HepG2 (cell line): ENCODE measurements around the gene HOXD4. TPM values are rescaled to one million over a fixed set of nuclear protein-coding genes. Genes with fewer than 3 reads are reported as not detected.

Source experiments
- ARNT ChIP-seq: fragments of 450-650 bp; IDR thresholded peaks from 2 replicates; pipeline ENCODE4 v1.6.1; 2017
- DNMT3B ChIP-seq: conservative IDR thresholded peaks from 2 replicates; pipeline ENCODE4 v1.6.1; 2016; ENCODE audit warnings: missing biosample characterization, control low read depth
- ELF3 ChIP-seq: IDR thresholded peaks from 2 replicates; pipeline ENCODE4 v1.6.1; 2016; ENCODE audit warnings: missing genetic modification reagents, missing compliant biosample characterization
- ESRRA ChIP-seq: sonication (generic); formaldehyde crosslinking; IDR thresholded peaks from 2 replicates; pipeline ENCODE4 v1.5.1; 2020; ENCODE audit warnings: mild to moderate bottlenecking, low read depth, missing genetic modification reagents
- FOXO1 ChIP-seq: sonication (generic); formaldehyde crosslinking; IDR thresholded peaks from 2 replicates; pipeline ENCODE4 v1.4.0; 2020; ENCODE audit warnings: missing genetic modification reagents
- MTA3 ChIP-seq: sonication (generic); formaldehyde crosslinking; IDR thresholded peaks from 2 replicates; pipeline ENCODE4 v1.4.0; 2020; ENCODE audit warnings: missing genetic modification reagents
- PHB2 ChIP-seq: fragments of 450-650 bp; IDR thresholded peaks from 2 replicates; pipeline ENCODE4 v1.6.1; 2018; ENCODE audit not compliant: partially characterized antibody
- PITX1 ChIP-seq: sonication (generic); formaldehyde crosslinking; IDR thresholded peaks from 2 replicates; pipeline ENCODE4 v1.5.1; 2020; ENCODE audit warnings: mild to moderate bottlenecking, missing genetic modification reagents
- PRPF4 ChIP-seq: fragments of 200-400 bp; formaldehyde crosslinking; IDR thresholded peaks from 2 replicates; pipeline ENCODE4 v1.6.1; 2016; ENCODE audit warnings: low read length, low read depth; ENCODE audit not compliant: poor library complexity, severe bottlenecking
- SNRNP70 ChIP-seq: fragments of 200-400 bp; formaldehyde crosslinking; IDR thresholded peaks from 2 replicates; pipeline ENCODE4 v1.6.1; 2017; ENCODE audit warnings: mild to moderate bottlenecking, low read depth, low read length, moderate library complexity
- ZNF3 ChIP-seq: IDR thresholded peaks from 2 replicates; pipeline ENCODE4 v1.7.0; 2017; ENCODE audit warnings: inconsistent platforms
- ZNF383 ChIP-seq: sonication (generic); formaldehyde crosslinking; IDR thresholded peaks from 2 replicates; pipeline ENCODE4 v1.4.0; 2020; ENCODE audit warnings: missing genetic modification reagents, mild to moderate bottlenecking, borderline replicate concordance
- ZNF564 ChIP-seq: sonication (generic); formaldehyde crosslinking; IDR thresholded peaks from 2 replicates; pipeline ENCODE4 v1.8.1; 2023; ENCODE audit warnings: mild to moderate bottlenecking, missing genetic modification reagents
- ZNF790 ChIP-seq: sonication (generic); formaldehyde crosslinking; IDR thresholded peaks from 2 replicates; pipeline ENCODE4 v1.8.0; 2022; ENCODE audit warnings: missing genetic modification reagents, mild to moderate bottlenecking, borderline replicate concordance
- polyA plus RNA-seq, 8 experiments: library from polyadenylated mRNA; depleted of rRNA in 3 of 8; stranded (reverse) in 7 of 8; unstranded in 1 of 8; fragments of >200 nt; fragmentation: Illumina TruSeq in 4 of 8; extraction: Trizol in 4 of 8; gene quantifications; 2 replicates each; pipeline versions ENCODE4 v1.2.1 to v1.2.3, GENCODE V29; 2011 to 2016; ENCODE audit warnings: low read depth in 4 of 8, missing spikeins in 1 of 8, mixed read lengths in 1 of 8; ENCODE audit not compliant: insufficient read depth in 1 of 8
- total RNA-seq, 5 experiments: library from RNA; depleted of rRNA; stranded (reverse); fragments of >200 nt; fragmentation: Illumina TruSeq; extraction: Trizol; gene quantifications; 2 replicates each; pipeline ENCODE4 v1.2.3, GENCODE V29; 2016; ENCODE audit warnings: low read depth in 1 of 5
- TF ChIP-seq, protein P1 (sequence below): sonication (generic); formaldehyde crosslinking; IDR thresholded peaks from 2 replicates; pipeline ENCODE4 v1.4.0; 2020; ENCODE audit warnings: missing genetic modification reagents
- TF ChIP-seq, protein P2 (sequence below): sonication (generic); formaldehyde crosslinking; IDR thresholded peaks from 2 replicates; pipeline ENCODE4 v1.4.0; 2020; ENCODE audit warnings: missing genetic modification reagents
- TF ChIP-seq, protein P3 (sequence below): sonication (generic); formaldehyde crosslinking; IDR thresholded peaks from 2 replicates; pipeline ENCODE4 v1.4.0; 2020; ENCODE audit warnings: missing genetic modification reagents
- TF ChIP-seq, protein P4 (sequence below): sonication (generic); formaldehyde crosslinking; IDR thresholded peaks from 2 replicates; pipeline ENCODE4 v1.8.0; 2022; ENCODE audit warnings: low read depth, missing genetic modification reagents
- TF ChIP-seq, protein P5 (sequence below): sonication (generic); formaldehyde crosslinking; IDR thresholded peaks from 2 replicates; pipeline ENCODE4 v1.5.0; 2020; ENCODE audit warnings: missing genetic modification reagents, mild to moderate bottlenecking, borderline replicate concordance

The HOXD4 gene
- total and polyA plus RNA-seq, 2 of the 13 experiments (the other 11 are each of a cell fraction or from before 2014, with no cell fraction given): not detected

DNA sequence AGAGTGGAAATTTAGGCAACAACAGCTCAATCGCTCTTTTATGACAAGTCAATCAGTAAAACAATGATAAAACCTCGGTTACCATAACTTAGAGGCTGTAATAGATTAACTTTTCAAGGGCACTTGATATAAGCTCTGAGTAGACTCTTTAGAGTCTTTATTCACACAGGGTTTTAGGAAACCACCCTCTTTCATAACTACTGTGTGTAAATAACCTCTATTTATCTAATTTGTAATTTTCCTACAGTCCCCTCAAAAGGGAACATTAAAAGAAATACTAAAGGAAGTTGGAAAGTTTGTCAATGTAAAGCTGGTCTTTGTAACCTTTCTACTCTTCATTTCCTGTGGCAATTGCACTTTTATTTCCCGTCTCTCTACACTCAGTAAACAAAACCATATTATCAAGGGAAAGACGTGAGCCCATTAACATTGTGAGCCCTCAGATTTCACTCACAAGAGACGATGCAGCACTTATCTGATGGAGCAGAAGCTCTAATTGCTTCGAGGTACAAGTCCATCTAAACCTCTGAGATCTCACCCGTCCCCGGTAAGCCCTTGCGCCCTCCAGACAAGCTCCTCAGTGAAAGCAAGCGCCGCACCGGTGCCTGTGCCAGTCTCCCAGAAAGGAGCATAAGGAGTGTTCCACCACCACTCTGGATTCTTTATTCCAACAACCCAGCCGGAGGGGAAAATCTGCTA, 36.0 kb downstream of the HOXD4 start (continued):
- TF ChIP-seq ZNF383 (CRISPR knock-in tag): no peak
- no peak for TF ChIP-seq ESRRA (CRISPR knock-in tag)
- TF ChIP-seq MTA3: no peak
- TF ChIP-seq ELF3 (CRISPR knock-in tag): peak; percentile 86
- no peak for TF ChIP-seq PHB2
- no peak for TF ChIP-seq FOXO1 (CRISPR knock-in tag)
- TF ChIP-seq ARNT: no peak
- TF ChIP-seq ZNF564 (CRISPR knock-in tag): no peak
- TF ChIP-seq, protein P1, sequence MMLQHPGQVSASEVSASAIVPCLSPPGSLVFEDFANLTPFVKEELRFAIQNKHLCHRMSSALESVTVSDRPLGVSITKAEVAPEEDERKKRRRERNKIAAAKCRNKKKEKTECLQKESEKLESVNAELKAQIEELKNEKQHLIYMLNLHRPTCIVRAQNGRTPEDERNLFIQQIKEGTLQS (CRISPR knock-in tag): no peak
- no peak; the same call in 1 of the 2 replicates for TF ChIP-seq DNMT3B (CRISPR knock-in tag)
- no peak for TF ChIP-seq ZNF3 (CRISPR knock-in tag)
- no peak for TF ChIP-seq ZNF790 (CRISPR knock-in tag)
- TF ChIP-seq SNRNP70: no peak
- TF ChIP-seq, protein P2, sequence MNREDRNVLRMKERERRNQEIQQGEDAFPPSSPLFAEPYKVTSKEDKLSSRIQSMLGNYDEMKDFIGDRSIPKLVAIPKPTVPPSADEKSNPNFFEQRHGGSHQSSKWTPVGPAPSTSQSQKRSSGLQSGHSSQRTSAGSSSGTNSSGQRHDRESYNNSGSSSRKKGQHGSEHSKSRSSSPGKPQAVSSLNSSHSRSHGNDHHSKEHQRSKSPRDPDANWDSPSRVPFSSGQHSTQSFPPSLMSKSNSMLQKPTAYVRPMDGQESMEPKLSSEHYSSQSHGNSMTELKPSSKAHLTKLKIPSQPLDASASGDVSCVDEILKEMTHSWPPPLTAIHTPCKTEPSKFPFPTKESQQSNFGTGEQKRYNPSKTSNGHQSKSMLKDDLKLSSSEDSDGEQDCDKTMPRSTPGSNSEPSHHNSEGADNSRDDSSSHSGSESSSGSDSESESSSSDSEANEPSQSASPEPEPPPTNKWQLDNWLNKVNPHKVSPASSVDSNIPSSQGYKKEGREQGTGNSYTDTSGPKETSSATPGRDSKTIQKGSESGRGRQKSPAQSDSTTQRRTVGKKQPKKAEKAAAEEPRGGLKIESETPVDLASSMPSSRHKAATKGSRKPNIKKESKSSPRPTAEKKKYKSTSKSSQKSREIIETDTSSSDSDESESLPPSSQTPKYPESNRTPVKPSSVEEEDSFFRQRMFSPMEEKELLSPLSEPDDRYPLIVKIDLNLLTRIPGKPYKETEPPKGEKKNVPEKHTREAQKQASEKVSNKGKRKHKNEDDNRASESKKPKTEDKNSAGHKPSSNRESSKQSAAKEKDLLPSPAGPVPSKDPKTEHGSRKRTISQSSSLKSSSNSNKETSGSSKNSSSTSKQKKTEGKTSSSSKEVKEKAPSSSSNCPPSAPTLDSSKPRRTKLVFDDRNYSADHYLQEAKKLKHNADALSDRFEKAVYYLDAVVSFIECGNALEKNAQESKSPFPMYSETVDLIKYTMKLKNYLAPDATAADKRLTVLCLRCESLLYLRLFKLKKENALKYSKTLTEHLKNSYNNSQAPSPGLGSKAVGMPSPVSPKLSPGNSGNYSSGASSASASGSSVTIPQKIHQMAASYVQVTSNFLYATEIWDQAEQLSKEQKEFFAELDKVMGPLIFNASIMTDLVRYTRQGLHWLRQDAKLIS: peak; percentile 39; the same call in 1 of the 2 replicates
- TF ChIP-seq PRPF4: no peak
- TF ChIP-seq, protein P3, sequence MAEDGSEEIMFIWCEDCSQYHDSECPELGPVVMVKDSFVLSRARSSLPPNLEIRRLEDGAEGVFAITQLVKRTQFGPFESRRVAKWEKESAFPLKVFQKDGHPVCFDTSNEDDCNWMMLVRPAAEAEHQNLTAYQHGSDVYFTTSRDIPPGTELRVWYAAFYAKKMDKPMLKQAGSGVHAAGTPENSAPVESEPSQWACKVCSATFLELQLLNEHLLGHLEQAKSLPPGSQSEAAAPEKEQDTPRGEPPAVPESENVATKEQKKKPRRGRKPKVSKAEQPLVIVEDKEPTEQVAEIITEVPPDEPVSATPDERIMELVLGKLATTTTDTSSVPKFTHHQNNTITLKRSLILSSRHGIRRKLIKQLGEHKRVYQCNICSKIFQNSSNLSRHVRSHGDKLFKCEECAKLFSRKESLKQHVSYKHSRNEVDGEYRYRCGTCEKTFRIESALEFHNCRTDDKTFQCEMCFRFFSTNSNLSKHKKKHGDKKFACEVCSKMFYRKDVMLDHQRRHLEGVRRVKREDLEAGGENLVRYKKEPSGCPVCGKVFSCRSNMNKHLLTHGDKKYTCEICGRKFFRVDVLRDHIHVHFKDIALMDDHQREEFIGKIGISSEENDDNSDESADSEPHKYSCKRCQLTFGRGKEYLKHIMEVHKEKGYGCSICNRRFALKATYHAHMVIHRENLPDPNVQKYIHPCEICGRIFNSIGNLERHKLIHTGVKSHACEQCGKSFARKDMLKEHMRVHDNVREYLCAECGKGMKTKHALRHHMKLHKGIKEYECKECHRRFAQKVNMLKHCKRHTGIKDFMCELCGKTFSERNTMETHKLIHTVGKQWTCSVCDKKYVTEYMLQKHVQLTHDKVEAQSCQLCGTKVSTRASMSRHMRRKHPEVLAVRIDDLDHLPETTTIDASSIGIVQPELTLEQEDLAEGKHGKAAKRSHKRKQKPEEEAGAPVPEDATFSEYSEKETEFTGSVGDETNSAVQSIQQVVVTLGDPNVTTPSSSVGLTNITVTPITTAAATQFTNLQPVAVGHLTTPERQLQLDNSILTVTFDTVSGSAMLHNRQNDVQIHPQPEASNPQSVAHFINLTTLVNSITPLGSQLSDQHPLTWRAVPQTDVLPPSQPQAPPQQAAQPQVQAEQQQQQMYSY (CRISPR knock-in tag): no peak; the same call in 1 of the 2 replicates
- TF ChIP-seq, protein P4, sequence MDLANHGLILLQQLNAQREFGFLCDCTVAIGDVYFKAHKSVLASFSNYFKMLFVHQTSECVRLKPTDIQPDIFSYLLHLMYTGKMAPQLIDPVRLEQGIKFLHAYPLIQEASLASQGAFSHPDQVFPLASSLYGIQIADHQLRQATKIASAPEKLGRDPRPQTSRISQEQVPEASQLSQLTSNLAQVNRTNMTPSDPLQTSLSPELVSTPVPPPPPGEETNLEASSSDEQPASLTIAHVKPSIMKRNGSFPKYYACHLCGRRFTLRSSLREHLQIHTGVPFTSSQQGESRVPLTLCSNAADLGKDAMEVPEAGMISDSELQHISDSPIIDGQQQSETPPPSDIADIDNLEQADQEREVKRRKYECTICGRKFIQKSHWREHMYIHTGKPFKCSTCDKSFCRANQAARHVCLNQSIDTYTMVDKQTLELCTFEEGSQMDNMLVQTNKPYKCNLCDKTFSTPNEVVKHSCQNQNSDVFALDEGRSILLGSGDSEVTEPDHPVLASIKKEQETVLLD: no peak
- TF ChIP-seq, protein P5, sequence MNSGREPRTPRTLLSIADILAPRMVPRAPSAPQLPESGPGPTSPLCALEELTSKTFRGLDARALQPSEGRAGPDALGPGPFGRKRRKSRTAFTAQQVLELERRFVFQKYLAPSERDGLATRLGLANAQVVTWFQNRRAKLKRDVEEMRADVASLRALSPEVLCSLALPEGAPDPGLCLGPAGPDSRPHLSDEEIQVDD (CRISPR knock-in tag): no peak
- no peak for TF ChIP-seq PITX1 (CRISPR knock-in tag)
